OCI-LY3 (cell line): ENCODE data around the gene NYAP1.

ENCODE experiments used
- H2AFZ ChIP-seq: fragments of 200-600, 300-600 bp; shearing (Covaris generic); 2 replicates; pipeline ENCODE4 v1.6.0; 2014; ENCODE audit warnings: antibody characterized with exemption, low read depth, low read length
- H3K27ac ChIP-seq: fragments of 200-600, 300-600 bp; sonication (generic); 2 replicates; pipeline ENCODE4 v1.5.1; 2014; ENCODE audit warnings: mild to moderate bottlenecking, low read length, moderate library complexity, mixed read lengths
- H3K27me3 ChIP-seq: fragments of 200-600, 300-600 bp; sonication (generic); 2 replicates; pipeline ENCODE4 v1.6.1; 2014; ENCODE audit warnings: low read depth, low read length, mixed read lengths
- H3K36me3 ChIP-seq: fragments of 200-600, 300-600 bp; sonication (generic); replicated peaks from 2 replicates; pipeline ENCODE3; 2014; ENCODE audit warnings: low read depth, low read length, mixed read lengths
- H3K4me1 ChIP-seq: fragments of 300-600, 200-600 bp; sonication (generic); 2 replicates; pipeline ENCODE4 v1.6.1; 2014; ENCODE audit warnings: low read length, mixed read lengths
- H3K4me2 ChIP-seq: fragments of 200-600, 300-600 bp; sonication (generic); 2 replicates; pipeline ENCODE4 v1.6.1; 2014; ENCODE audit warnings: low read length, mixed read lengths
- H3K4me3 ChIP-seq: fragments of 300-600, 200-600 bp; sonication (generic); 2 replicates; pipeline ENCODE4 v1.5.1; 2014; ENCODE audit warnings: antibody characterized with exemption, mild to moderate bottlenecking, low read length, moderate library complexity
- H3K79me2 ChIP-seq: fragments of 300-600, 200-600 bp; shearing (Covaris generic); 2 replicates; pipeline ENCODE4 v1.6.1; 2014; ENCODE audit warnings: mild to moderate bottlenecking, low read length, mixed read lengths
- H3K9ac ChIP-seq: fragments of 300-600, 200-600 bp; shearing (Covaris generic); 2 replicates; pipeline ENCODE4 v1.6.0; 2014; ENCODE audit warnings: mild to moderate bottlenecking, low read length, moderate library complexity
- H3K9me3 ChIP-seq: fragments of 200-600, 300-600 bp; shearing (Covaris generic); 2 replicates; pipeline ENCODE4 v1.6.1; 2014; ENCODE audit warnings: low read length, mixed read lengths; ENCODE audit not compliant: insufficient read depth
- H4K20me1 ChIP-seq: fragments of 200-600, 300-600 bp; sonication (generic); 2 replicates; pipeline ENCODE4 v1.6.1; 2016; ENCODE audit warnings: low read length, mixed read lengths; ENCODE audit not compliant: insufficient read depth
- EZH2phosphoT487 ChIP-seq: fragments of 200-600 bp; shearing (Covaris generic); IDR thresholded peaks from 2 replicates; pipeline ENCODE4 v1.6.1; 2018; ENCODE audit warnings: antibody characterized with exemption, mixed run types, low read depth
- TF ChIP-seq, protein P1 (sequence below): fragments of 200-600, 300-600 bp; sonication (generic); IDR thresholded peaks from 2 replicates; pipeline ENCODE4 v1.5.1; 2014; ENCODE audit warnings: antibody characterized with exemption, low read length, low read depth

NYAP1 gene

DNA sequence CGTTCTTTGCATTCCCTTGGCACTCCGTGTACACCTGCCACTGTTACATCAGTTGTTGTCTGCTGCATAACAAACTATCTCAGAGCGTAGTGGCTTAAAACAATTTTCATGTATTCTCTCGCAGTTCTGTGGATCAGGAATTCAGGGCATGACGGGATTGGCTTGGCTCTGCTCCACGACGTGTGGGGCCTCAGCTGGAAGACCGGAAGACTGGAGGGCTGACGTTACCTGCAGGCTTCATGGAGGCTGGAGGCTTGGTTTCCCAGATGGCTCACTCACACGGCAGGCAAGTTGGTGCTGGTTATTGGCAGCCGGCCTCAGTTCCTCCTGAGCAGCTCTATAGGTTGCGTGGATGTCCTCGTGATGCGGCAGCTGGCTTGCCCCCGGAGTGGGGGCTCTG, 25.5 kb downstream of the NYAP1 start:
- H3K4me1 ChIP-seq = no peaks in the 10 kb centered on the region
- H3K27ac ChIP-seq = no peak overlapping the region
- H3K9ac ChIP-seq = no peak overlapping the region
- no peak overlapping the region for H2AFZ ChIP-seq
- no peaks in the 10 kb centered on the region for H3K36me3 ChIP-seq
- H3K4me2 ChIP-seq = no peak overlapping the region
- no peaks in the 10 kb centered on the region for H4K20me1 ChIP-seq
- no peaks in the 10 kb centered on the region for H3K9me3 ChIP-seq
- TF ChIP-seq EZH2phosphoT487 = no peak
- TF ChIP-seq, protein P1, sequence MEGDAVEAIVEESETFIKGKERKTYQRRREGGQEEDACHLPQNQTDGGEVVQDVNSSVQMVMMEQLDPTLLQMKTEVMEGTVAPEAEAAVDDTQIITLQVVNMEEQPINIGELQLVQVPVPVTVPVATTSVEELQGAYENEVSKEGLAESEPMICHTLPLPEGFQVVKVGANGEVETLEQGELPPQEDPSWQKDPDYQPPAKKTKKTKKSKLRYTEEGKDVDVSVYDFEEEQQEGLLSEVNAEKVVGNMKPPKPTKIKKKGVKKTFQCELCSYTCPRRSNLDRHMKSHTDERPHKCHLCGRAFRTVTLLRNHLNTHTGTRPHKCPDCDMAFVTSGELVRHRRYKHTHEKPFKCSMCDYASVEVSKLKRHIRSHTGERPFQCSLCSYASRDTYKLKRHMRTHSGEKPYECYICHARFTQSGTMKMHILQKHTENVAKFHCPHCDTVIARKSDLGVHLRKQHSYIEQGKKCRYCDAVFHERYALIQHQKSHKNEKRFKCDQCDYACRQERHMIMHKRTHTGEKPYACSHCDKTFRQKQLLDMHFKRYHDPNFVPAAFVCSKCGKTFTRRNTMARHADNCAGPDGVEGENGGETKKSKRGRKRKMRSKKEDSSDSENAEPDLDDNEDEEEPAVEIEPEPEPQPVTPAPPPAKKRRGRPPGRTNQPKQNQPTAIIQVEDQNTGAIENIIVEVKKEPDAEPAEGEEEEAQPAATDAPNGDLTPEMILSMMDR = no peak
- no peak overlapping the region for H3K4me3 ChIP-seq
- H3K79me2 ChIP-seq = no peaks in the 10 kb centered on the region
- H3K27me3 ChIP-seq = no peaks in the 10 kb centered on the region

DNA sequence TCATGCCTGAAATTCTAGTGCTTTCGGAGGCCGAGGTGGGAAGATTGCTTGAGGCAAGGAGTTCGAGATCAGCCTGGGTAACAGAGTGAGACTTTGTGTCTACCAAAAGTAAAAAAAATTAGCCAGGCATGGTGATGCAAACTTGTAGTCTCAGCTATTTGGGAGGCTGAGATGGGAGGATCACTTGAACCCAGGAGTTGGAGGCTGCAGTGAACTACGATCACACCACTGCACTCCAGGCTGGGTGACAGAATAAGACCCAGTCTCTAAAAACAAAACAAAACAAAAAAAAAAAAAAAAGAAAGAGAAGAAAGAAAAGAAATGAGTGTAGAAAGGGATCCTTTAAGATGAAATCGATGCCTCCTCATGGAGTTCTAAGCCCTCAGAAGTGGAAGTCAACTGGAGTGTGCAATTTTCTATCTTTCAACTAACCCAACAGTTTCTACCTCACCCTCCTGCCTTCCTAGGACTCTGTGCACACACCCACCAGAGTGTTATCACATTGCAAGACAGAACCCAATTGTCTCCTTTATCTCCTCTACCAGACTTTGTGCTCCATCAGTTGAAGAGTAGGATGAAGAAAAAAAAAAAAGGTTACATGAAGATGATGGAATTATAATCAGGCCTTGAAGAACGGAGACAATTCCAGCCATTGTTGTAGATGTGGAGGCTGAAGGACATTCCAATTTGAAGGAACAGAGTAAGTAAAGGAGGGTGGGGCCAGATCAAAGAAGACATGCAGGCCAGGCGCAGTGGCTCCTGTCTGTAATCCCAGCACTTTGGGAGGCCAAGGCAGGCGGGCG, 26.9 kb downstream of the NYAP1 start:
- H2AFZ ChIP-seq = no peak overlapping the region
- no peaks in the 10 kb centered on the region for H3K79me2 ChIP-seq
- no peak overlapping the region for H3K27ac ChIP-seq
- no peak for TF ChIP-seq EZH2phosphoT487
- TF ChIP-seq, protein P1 = no peak
- H3K27me3 ChIP-seq = no peaks in the 10 kb centered on the region
- H3K9ac ChIP-seq = no peak overlapping the region
- no peak overlapping the region for H3K4me2 ChIP-seq
- H3K4me3 ChIP-seq = no peak overlapping the region
- no peaks in the 10 kb centered on the region for H3K4me1 ChIP-seq
- H4K20me1 ChIP-seq = no peaks in the 10 kb centered on the region
- no peaks in the 10 kb centered on the region for H3K36me3 ChIP-seq
- H3K9me3 ChIP-seq = no peaks in the 10 kb centered on the region

DNA sequence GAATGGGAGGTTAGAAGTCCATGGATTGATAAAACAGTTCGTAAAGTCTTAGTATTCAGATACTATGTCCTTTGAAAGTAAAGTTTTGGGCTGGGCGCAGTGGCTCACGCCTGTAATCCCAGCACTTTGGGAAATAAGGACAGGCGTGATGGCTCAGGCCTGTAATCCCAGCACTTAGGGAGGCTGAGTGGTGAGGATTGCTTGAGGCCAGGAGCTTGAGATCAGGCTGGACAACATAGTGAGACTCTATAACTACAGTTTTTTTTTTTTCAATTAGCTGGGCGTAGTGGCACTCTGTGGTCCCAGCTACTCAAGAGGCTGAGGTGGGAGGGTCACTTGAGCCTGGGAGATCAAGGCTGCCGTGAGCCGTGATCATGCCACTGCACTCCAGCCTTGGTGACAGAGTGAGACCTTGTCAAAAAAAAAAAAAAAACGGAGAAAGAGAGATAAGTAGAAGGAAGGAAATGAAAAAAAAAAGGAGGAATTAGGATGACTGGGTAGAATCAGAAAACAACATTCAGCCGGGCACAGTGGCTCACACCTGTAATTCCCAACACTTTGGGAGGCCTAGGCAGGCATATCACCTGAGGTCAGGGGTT, 29.6 kb downstream of the NYAP1 start:
- no peaks in the 10 kb centered on the region for H4K20me1 ChIP-seq
- no peak overlapping the region for H2AFZ ChIP-seq
- H3K36me3 ChIP-seq = no peaks in the 10 kb centered on the region
- no peak for TF ChIP-seq EZH2phosphoT487
- TF ChIP-seq, protein P1 = no peak
- no peaks in the 10 kb centered on the region for H3K27me3 ChIP-seq
- H3K27ac ChIP-seq = no peak overlapping the region
- no peaks in the 10 kb centered on the region for H3K79me2 ChIP-seq
- H3K4me3 ChIP-seq = no peak overlapping the region
- H3K9me3 ChIP-seq = no peaks in the 10 kb centered on the region
- H3K4me1 ChIP-seq = no peaks in the 10 kb centered on the region
- H3K4me2 ChIP-seq = no peak overlapping the region
- H3K9ac ChIP-seq = no peak overlapping the region

DNA sequence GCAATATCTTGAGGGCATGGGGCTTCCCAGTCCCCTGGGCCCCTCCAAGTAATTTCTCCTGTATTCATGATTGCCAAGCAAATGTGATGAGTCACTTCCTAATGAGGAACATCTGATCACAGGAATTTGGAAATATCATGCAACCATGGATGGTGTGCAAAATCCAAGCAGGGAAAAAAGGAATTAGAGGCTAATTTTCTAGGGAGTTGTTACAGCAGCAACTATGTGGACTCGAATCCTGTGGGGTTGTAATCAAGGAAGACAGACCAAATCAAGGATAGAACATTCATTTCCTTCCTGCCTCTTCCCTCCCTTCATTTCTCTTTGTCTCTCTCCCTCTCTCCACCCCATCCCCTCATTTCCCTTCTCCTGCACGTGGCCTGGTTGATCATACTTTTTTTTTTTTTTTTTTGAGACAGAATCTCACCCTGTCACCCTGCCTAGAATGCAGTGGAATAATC, 31.4 kb downstream of the NYAP1 start:
- H3K79me2 ChIP-seq = no peaks in the 10 kb centered on the region
- no peaks in the 10 kb centered on the region for H4K20me1 ChIP-seq
- H3K27ac ChIP-seq = no peak overlapping the region
- H3K36me3 ChIP-seq = no peaks in the 10 kb centered on the region
- H3K27me3 ChIP-seq = no peaks in the 10 kb centered on the region
- H3K4me3 ChIP-seq = no peak overlapping the region
- peaks cover 4% of the 10 kb centered on the region; the same call in 1 of the 2 replicates for H3K4me1 ChIP-seq
- TF ChIP-seq, protein P1 = no peak
- no peak for TF ChIP-seq EZH2phosphoT487
- no peak overlapping the region for H3K4me2 ChIP-seq
- H3K9me3 ChIP-seq = no peaks in the 10 kb centered on the region
- H3K9ac ChIP-seq = no peak overlapping the region
- H2AFZ ChIP-seq = no peak overlapping the region
